CD4-positive, alpha-beta T cell (primary cell): ENCODE results near the gene LSAMP. TPM values are rescaled to one million over a fixed set of nuclear protein-coding genes. Genes with fewer than 3 reads are reported as not detected.

Source experiments
- ATAC-seq: fragments of 200-7000 bp; cut with Tn5 transposase; one replicate; pipeline ENCODE4 v1.10.0; 2022; ENCODE audit warnings: mild to moderate bottlenecking; ENCODE audit not compliant: poor library complexity
- CTCF ChIA-PET: fragments of 350-600 bp; sonication (Branson Sonifier 250); formaldehyde crosslinking; loops from one replicate; lab custom pipeline; 2021; ENCODE audit warnings: antibody characterized with exemption, inconsistent platforms; lab: Charles Lee
- POLR2A ChIA-PET: fragments of 350-600 bp; sonication (Branson Sonifier 250); formaldehyde crosslinking; loops from one replicate; lab custom pipeline; 2021; ENCODE audit warnings: antibody characterized with exemption, inconsistent platforms; lab: Charles Lee
- DNase-seq, 14 experiments: peaks; one replicate each; pipeline ENCODE4 v3.0.0-alpha.2; 2013 to 2020; ENCODE audit warnings: mixed read lengths in 2 of 14
- H3K27ac ChIP-seq, 2 donors: one replicate each; pipeline versions ENCODE4 v1.5.1 to v1.7.0; 2013; ENCODE audit warnings: low read length in 2 of 2, low read depth in 1 of 2, mild to moderate bottlenecking in 1 of 2
- H3K27me3 ChIP-seq, 2 experiments: 1 replicate in 1 of 2; 2 replicates in 1 of 2; pipeline versions ENCODE4 v1.6.1 to v1.7.0; 2013; ENCODE audit warnings: low read length in 2 of 2, control low read depth in 1 of 2, mild to moderate bottlenecking in 1 of 2, moderate library complexity in 1 of 2; ENCODE audit not compliant: insufficient read depth in 2 of 2, control insufficient read depth in 1 of 2
- H3K36me3 ChIP-seq: one replicate; pipeline ENCODE4 v1.6.1; 2013; ENCODE audit warnings: low read length, control low read depth; ENCODE audit not compliant: insufficient read depth
- H3K4me1 ChIP-seq: one replicate; pipeline ENCODE4 v1.6.1; 2013; ENCODE audit warnings: low read length, control low read depth; ENCODE audit not compliant: insufficient read depth
- H3K4me3 ChIP-seq: one replicate; pipeline ENCODE4 v1.5.1; 2013; ENCODE audit warnings: mild to moderate bottlenecking, low read length, moderate library complexity
- H3K9me3 ChIP-seq, 2 experiments: 1 replicate in 1 of 2; 2 replicates in 1 of 2; pipeline versions ENCODE4 v1.6.1 to v1.7.0; 2013; ENCODE audit warnings: low read length in 2 of 2, mild to moderate bottlenecking in 2 of 2, control low read depth in 1 of 2, moderate library complexity in 1 of 2; ENCODE audit not compliant: control insufficient read depth in 1 of 2, insufficient read depth in 1 of 2
- H3K27ac Mint-ChIP-seq: one replicate; pipeline ENCODE4 v1.8.0; 2020; ENCODE audit warnings: mixed read lengths
- H3K27me3 Mint-ChIP-seq: one replicate; pipeline ENCODE4 v1.8.0; 2021; ENCODE audit warnings: mixed read lengths
- H3K36me3 Mint-ChIP-seq: one replicate; pipeline ENCODE4 v1.8.0; 2021; ENCODE audit warnings: low read depth, mixed read lengths
- H3K4me1 Mint-ChIP-seq: one replicate; pipeline ENCODE4 v1.8.0; 2021; ENCODE audit warnings: low read depth, mixed read lengths
- H3K4me3 Mint-ChIP-seq: one replicate; pipeline ENCODE4 v1.8.0; 2020; ENCODE audit warnings: mild to moderate bottlenecking, mixed read lengths
- H3K9me3 Mint-ChIP-seq: one replicate; pipeline ENCODE4 v1.8.0; 2020; ENCODE audit warnings: mixed read lengths
- CTCF ChIP-seq: fragments of 200-600 bp; IDR thresholded peaks from one replicate; pipeline ENCODE4 v1.8.0; 2022; ENCODE audit warnings: antibody characterized with exemption, mild to moderate bottlenecking
- intact Hi-C, 2 experiments: fragments of 100-400 bp; cut with DNase I in 1 of 2; cut with micrococcal nuclease in 1 of 2; formaldehyde crosslinking; loops; one replicate each; pipeline versions ENCODE4 v1.15.1 to v1.9.0; 2023 to 2025; cut with DNase I, micrococcal nuclease
- total RNA-seq, 174 experiments: library from RNA in 2 of 174; stranded (reverse) in 2 of 174; gene quantifications; one replicate each; pipeline ENCODE4 v1.2.3 and lab custom pipeline; 2021 to 2026

Gene LSAMP
- total RNA-seq, 2 experiments from 2014 or later = not detected

- no peaks in the 10 kb centered on the region for H3K36me3 Mint-ChIP-seq
- no peaks in the 10 kb centered on the region for H3K36me3 ChIP-seq
- intact Hi-C loops = no loop called here
- H3K27ac ChIP-seq = no peak overlapping the region
- ATAC-seq (no peak), DNase-seq (no peak)
- H3K27ac Mint-ChIP-seq = no peak overlapping the region
- TF ChIP-seq CTCF = no peak
- ChIA-PET CTCF (no interaction called here), POLR2A (no interaction called here)
- H3K27me3 Mint-ChIP-seq = no peaks in the 10 kb centered on the region
- no peaks in the 10 kb centered on the region for H3K4me1 ChIP-seq
- H3K9me3 ChIP-seq = peaks cover 0 to 4% of the 10 kb centered on the region in 2 experiments
- no peaks in the 10 kb centered on the region for H3K27me3 ChIP-seq
- H3K4me3 ChIP-seq = no peak overlapping the region
- H3K9me3 Mint-ChIP-seq = peaks cover 3% of the 10 kb centered on the region
- H3K4me1 Mint-ChIP-seq = no peaks in the 10 kb centered on the region
- no peak overlapping the region for H3K4me3 Mint-ChIP-seq
Observed at GRCh38 chr3:116267116-116267515, 178.2 kb downstream of the LSAMP start.

GRCh38 chr3:116265976-116266584 is 179.2 kb downstream of the LSAMP start:
- H3K36me3 Mint-ChIP-seq = no peaks in the 10 kb centered on the region
- Histone ChIP-seq H3K27me3 (no peaks in the 10 kb centered on the region), H3K27ac (no peak overlapping the region), H3K4me1 (no peaks in the 10 kb centered on the region), H3K36me3 (no peaks in the 10 kb centered on the region), H3K4me3 (no peak overlapping the region), H3K9me3 (peaks cover 0 to 4% of the 10 kb centered on the region in 2 experiments)
- POLR2A ChIA-PET = no interaction called here
- DNase-seq = no peak
- TF ChIP-seq CTCF = no peak
- H3K9me3 Mint-ChIP-seq = peaks cover 3% of the 10 kb centered on the region
- H3K4me3 Mint-ChIP-seq = no peak overlapping the region
- intact Hi-C loops = no loop called here
- no peak overlapping the region for H3K27ac Mint-ChIP-seq
- CTCF ChIA-PET = no interaction called here
- no peaks in the 10 kb centered on the region for H3K4me1 Mint-ChIP-seq
- ATAC-seq = no peak
- no peaks in the 10 kb centered on the region for H3K27me3 Mint-ChIP-seq

GRCh38 chr3:116265320-116265695 is 180.0 kb downstream of the LSAMP start:
- Mint-ChIP-seq H3K27me3 (no peaks in the 10 kb centered on the region), H3K27ac (no peak overlapping the region), H3K4me1 (no peaks in the 10 kb centered on the region), H3K4me3 (no peak overlapping the region), H3K36me3 (no peaks in the 10 kb centered on the region), H3K9me3 (peaks cover 3% of the 10 kb centered on the region)
- Histone ChIP-seq H3K9me3 (peaks cover 0 to 4% of the 10 kb centered on the region in 2 experiments), H3K4me3 (no peak overlapping the region), H3K27me3 (no peaks in the 10 kb centered on the region), H3K4me1 (no peaks in the 10 kb centered on the region), H3K36me3 (no peaks in the 10 kb centered on the region), H3K27ac (no peak overlapping the region)
- ChIA-PET POLR2A (no interaction called here), CTCF (no interaction called here)
- DNase-seq = no peak
- ATAC-seq = no peak
- intact Hi-C loops = no loop called here
- TF ChIP-seq CTCF = no peak
